Neural progenitor cell (in vitro differentiated cells): ENCODE results near the gene CACNA1C. TPM values are rescaled to one million over a fixed set of nuclear protein-coding genes. Genes with fewer than 3 reads are reported as not detected.
A peak's percentile ranks its signal among the peaks of the same experiment; 100 is the strongest.

Source experiments
- DNase-seq: peaks from one replicate; pipeline ENCODE4 v3.0.0-alpha.2; 2016; ENCODE audit warnings: low spot score
- H2AFZ ChIP-seq: fragments of 200-600 bp; sonication (generic); replicated peaks from 2 replicates; pipeline ENCODE4 v1.6.1; 2016; ENCODE audit warnings: antibody characterized with exemption
- H3F3A ChIP-seq: fragments of 200-600 bp; sonication (generic); 2 replicates; pipeline ENCODE4 v1.6.1; 2016; ENCODE audit warnings: antibody characterized with exemption, low read depth
- H3K27ac ChIP-seq: fragments of 200-600 bp; sonication (generic); 2 replicates; pipeline ENCODE4 v1.5.1; 2016; ENCODE audit warnings: mild to moderate bottlenecking
- H3K27me3 ChIP-seq: fragments of 200-600 bp; sonication (generic); 2 replicates; pipeline ENCODE4 v1.6.1; 2016; ENCODE audit warnings: mild to moderate bottlenecking, moderate library complexity
- H3K36me3 ChIP-seq: fragments of 200-600 bp; sonication (generic); 2 replicates; pipeline ENCODE4 v1.5.1; 2016
- H3K4me1 ChIP-seq: fragments of 200-600 bp; sonication (generic); 2 replicates; pipeline ENCODE4 v1.6.1; 2016; ENCODE audit warnings: mixed run types
- H3K4me2 ChIP-seq: fragments of 200-600 bp; sonication (generic); 2 replicates; pipeline ENCODE4 v1.6.1; 2016
- H3K4me3 ChIP-seq: fragments of 200-600 bp; sonication (generic); 2 replicates; pipeline ENCODE4 v1.5.1; 2016
- H3K79me2 ChIP-seq: fragments of 200-600 bp; sonication (generic); 2 replicates; pipeline ENCODE4 v1.6.1; 2016; ENCODE audit warnings: low read depth
- H3K9ac ChIP-seq: fragments of 200-600 bp; sonication (generic); 2 replicates; pipeline ENCODE4 v1.6.1; 2016
- H3K9me3 ChIP-seq: fragments of 200-600 bp; sonication (generic); 2 replicates; pipeline ENCODE4 v1.5.1; 2016; ENCODE audit warnings: low read depth
- H4K20me1 ChIP-seq: fragments of 200-600 bp; sonication (generic); 2 replicates; pipeline ENCODE4 v1.6.1; 2016; ENCODE audit warnings: low read depth
- H3K27ac Mint-ChIP-seq: 3 replicates; pipeline ENCODE4 v1.8.0; 2021; ENCODE audit warnings: mixed read lengths
- H3K27me3 Mint-ChIP-seq: 2 replicates; pipeline ENCODE4 v1.8.0; 2022; ENCODE audit warnings: low read depth, mild to moderate bottlenecking, inconsistent platforms, moderate library complexity, mixed read lengths; ENCODE audit not compliant: insufficient read depth
- H3K36me3 Mint-ChIP-seq: 3 replicates; pipeline ENCODE4 v1.8.0; 2021; ENCODE audit warnings: mixed read lengths
- H3K4me1 Mint-ChIP-seq: 3 replicates; pipeline ENCODE4 v1.8.0; 2021; ENCODE audit warnings: mixed read lengths
- H3K4me3 Mint-ChIP-seq: 3 replicates; pipeline ENCODE4 v1.8.0; 2021; ENCODE audit warnings: mild to moderate bottlenecking, moderate library complexity, mixed read lengths
- H3K9me3 Mint-ChIP-seq: 3 replicates; pipeline ENCODE4 v1.8.0; 2020; ENCODE audit warnings: mixed read lengths
- EZH2 ChIP-seq: fragments of 200-600 bp; sonication (generic); IDR thresholded peaks from 2 replicates; pipeline ENCODE4 v1.6.1; 2017; ENCODE audit warnings: antibody characterized with exemption, mild to moderate bottlenecking, moderate library complexity
- EZH2phosphoT487 ChIP-seq: fragments of 200-600 bp; sonication (generic); IDR thresholded peaks from 2 replicates; pipeline ENCODE4 v1.6.1; 2017; ENCODE audit warnings: antibody characterized with exemption
- total RNA-seq: library from RNA; depleted of rRNA; stranded (reverse); fragments of >200 nt; gene quantifications from 2 replicates; pipeline ENCODE4 v1.2.3, GENCODE V29; 2015; ENCODE audit warnings: low replicate concordance
- TF ChIP-seq, protein P1 (sequence below): fragments of 200-600 bp; sonication (generic); IDR thresholded peaks from 2 replicates; pipeline ENCODE4 v1.5.1; 2017; ENCODE audit warnings: antibody characterized with exemption, mild to moderate bottlenecking

The CACNA1C gene
- total RNA-seq, 1 donor from 2014 or later = 2.7 TPM

DNA sequence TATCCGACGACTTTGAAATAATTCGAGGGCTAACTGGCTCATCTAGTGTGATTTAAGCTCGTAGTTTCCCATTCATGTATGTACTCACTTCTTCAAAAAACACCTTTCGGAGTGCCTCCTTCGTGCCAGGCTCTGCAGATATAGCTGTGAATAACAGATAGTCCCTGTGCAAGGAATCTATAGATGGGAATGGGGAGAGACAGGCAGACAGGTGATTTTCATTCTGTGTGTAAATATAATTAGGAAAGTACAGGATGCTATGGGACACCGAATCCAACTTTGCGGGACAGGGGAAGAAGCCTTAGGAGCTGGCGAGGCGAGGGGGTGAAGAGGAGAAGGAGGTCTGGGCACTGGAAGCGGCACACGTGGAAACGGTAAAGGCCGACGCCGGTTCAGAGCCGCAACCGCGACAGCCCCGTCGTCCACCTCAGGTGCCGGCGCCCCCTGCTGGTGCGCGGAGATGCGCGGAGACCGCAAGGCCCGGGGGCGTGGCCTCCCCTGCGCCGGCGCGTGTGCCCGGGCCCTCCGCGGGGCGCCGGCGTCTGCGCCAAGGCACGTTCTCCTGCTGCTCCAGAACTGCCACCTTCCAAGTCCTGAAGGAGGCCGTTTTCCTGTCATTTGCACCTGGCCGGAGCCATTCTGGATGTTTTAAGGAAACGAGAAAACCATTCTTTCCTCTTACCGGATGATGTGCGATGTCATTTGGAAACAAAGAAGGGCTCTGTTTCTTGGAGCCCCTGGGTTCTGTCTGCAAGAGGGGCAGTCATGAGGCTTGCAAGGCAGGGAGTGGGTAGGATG lies 18.0 kb upstream of the CACNA1C start:
- peak; percentile 96 for DNase-seq
- H2AFZ ChIP-seq = peak overlapping the region; percentile 94
- no peaks in the 10 kb centered on the region for H3K9me3 Mint-ChIP-seq
- no peaks in the 10 kb centered on the region for H3K79me2 ChIP-seq
- no peak overlapping the region for H3K9ac ChIP-seq
- peaks cover 14% of the 10 kb centered on the region for H3K27me3 Mint-ChIP-seq
- H3K27me3 ChIP-seq = peaks cover 69% of the 10 kb centered on the region
- H4K20me1 ChIP-seq = no peaks in the 10 kb centered on the region
- peaks cover 14% of the 10 kb centered on the region for H3K4me1 Mint-ChIP-seq
- no peak overlapping the region for H3K27ac ChIP-seq
- no peak overlapping the region for H3K27ac Mint-ChIP-seq
- no peaks in the 10 kb centered on the region for H3K36me3 Mint-ChIP-seq
- peak overlapping the region; percentile 78 for H3K4me2 ChIP-seq
- H3K4me1 ChIP-seq = peaks cover 5% of the 10 kb centered on the region
- TF ChIP-seq, protein P1, sequence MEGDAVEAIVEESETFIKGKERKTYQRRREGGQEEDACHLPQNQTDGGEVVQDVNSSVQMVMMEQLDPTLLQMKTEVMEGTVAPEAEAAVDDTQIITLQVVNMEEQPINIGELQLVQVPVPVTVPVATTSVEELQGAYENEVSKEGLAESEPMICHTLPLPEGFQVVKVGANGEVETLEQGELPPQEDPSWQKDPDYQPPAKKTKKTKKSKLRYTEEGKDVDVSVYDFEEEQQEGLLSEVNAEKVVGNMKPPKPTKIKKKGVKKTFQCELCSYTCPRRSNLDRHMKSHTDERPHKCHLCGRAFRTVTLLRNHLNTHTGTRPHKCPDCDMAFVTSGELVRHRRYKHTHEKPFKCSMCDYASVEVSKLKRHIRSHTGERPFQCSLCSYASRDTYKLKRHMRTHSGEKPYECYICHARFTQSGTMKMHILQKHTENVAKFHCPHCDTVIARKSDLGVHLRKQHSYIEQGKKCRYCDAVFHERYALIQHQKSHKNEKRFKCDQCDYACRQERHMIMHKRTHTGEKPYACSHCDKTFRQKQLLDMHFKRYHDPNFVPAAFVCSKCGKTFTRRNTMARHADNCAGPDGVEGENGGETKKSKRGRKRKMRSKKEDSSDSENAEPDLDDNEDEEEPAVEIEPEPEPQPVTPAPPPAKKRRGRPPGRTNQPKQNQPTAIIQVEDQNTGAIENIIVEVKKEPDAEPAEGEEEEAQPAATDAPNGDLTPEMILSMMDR = peak; percentile 86
- TF ChIP-seq EZH2 (peak; percentile 33), EZH2phosphoT487 (peak; percentile 21)
- no peaks in the 10 kb centered on the region for H3K9me3 ChIP-seq
- peak overlapping the region; percentile 78 for H3K4me3 Mint-ChIP-seq
- H3K36me3 ChIP-seq = no peaks in the 10 kb centered on the region
- H3K4me3 ChIP-seq = peak overlapping the region; percentile 39
- H3F3A ChIP-seq = no peaks in the 10 kb centered on the region

DNA sequence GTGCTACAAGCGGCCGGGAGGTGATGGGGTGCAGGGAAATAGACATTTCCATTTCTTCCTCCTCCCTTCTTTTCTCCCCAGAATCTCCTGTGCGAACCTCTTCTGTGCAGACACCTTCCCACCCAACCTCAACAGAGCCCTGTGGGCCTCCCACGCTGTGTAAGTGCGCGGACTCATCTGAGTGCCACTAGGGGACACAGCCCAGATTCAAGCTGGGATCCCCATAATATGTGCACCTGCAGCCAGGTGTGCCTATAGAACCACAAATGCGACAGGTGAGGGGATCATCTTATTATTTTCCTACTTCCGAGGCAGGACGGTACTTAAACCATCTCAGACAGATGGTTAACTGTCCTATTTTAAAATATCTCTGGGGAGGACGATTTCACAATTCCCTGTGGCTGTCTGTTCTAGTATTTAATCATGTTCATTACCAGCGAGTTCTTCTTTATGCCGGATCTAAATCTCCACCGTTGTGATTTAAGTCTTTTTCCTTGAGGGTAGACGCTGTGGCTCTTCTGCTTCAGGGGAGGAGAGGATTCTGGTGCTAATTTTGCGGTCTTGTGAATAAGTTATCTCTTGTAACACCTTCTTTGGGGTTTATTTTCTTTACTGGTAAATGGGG lies 17.2 kb upstream of the CACNA1C start:
- Histone ChIP-seq H3K4me2 (peak overlapping the region; percentile 78), H3K9me3 (no peaks in the 10 kb centered on the region), H2AFZ (peak overlapping the region; percentile 94), H3K79me2 (no peaks in the 10 kb centered on the region), H3K4me3 (peak overlapping the region; percentile 39), H3K9ac (no peak overlapping the region), H3K36me3 (no peaks in the 10 kb centered on the region), H3K27me3 (peaks cover 76% of the 10 kb centered on the region), H3K27ac (no peak overlapping the region), H3K4me1 (peaks cover 5% of the 10 kb centered on the region), H4K20me1 (no peaks in the 10 kb centered on the region), H3F3A (no peaks in the 10 kb centered on the region)
- Mint-ChIP-seq H3K4me3 (peak overlapping the region; percentile 78), H3K27ac (no peak overlapping the region), H3K36me3 (no peaks in the 10 kb centered on the region), H3K4me1 (peaks cover 14% of the 10 kb centered on the region), H3K27me3 (peaks cover 13% of the 10 kb centered on the region), H3K9me3 (no peaks in the 10 kb centered on the region)
- no peak for DNase-seq
- TF ChIP-seq, protein P1 = no peak
- no peak for TF ChIP-seq EZH2phosphoT487
- TF ChIP-seq EZH2 = no peak

DNA sequence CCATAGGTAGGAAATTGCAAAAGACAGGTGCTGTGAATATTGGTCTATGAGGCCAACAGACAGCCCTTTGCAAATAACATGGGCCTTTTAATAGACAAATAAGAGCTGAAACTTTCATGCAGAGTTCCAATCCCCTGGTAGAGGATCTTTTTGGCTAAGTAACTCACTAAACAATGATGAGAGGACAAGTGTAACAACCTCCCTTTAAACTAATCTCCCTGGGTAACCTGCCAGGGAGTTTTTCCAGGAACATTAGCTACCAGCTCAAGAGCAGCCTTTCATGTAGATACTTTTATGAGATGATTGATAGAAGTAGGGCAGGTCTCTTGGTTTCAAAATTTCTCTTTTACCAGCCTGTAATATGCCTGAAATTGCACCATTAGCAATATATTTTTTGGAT lies 13.8 kb upstream of the CACNA1C start:
- peaks cover 65% of the 10 kb centered on the region for H3K27me3 ChIP-seq
- Mint-ChIP-seq H3K36me3 (no peaks in the 10 kb centered on the region), H3K4me3 (no peak overlapping the region), H3K27ac (no peak overlapping the region), H3K4me1 (peaks cover 14% of the 10 kb centered on the region), H3K9me3 (no peaks in the 10 kb centered on the region), H3K27me3 (peaks cover 8% of the 10 kb centered on the region)
- H3K4me2 ChIP-seq = no peak overlapping the region
- no peak for TF ChIP-seq EZH2phosphoT487
- TF ChIP-seq, protein P1 = no peak
- H3K9ac ChIP-seq = no peak overlapping the region
- peaks cover 5% of the 10 kb centered on the region for H3K4me1 ChIP-seq
- H3K27ac ChIP-seq = no peak overlapping the region
- H3K36me3 ChIP-seq = no peaks in the 10 kb centered on the region
- no peak overlapping the region for H3K4me3 ChIP-seq
- no peaks in the 10 kb centered on the region for H4K20me1 ChIP-seq
- no peak overlapping the region for H2AFZ ChIP-seq
- no peaks in the 10 kb centered on the region for H3K79me2 ChIP-seq
- H3K9me3 ChIP-seq = no peaks in the 10 kb centered on the region
- DNase-seq = no peak
- no peaks in the 10 kb centered on the region for H3F3A ChIP-seq
